Measurements from ENCODE around the gene HARBI1.

DNA sequence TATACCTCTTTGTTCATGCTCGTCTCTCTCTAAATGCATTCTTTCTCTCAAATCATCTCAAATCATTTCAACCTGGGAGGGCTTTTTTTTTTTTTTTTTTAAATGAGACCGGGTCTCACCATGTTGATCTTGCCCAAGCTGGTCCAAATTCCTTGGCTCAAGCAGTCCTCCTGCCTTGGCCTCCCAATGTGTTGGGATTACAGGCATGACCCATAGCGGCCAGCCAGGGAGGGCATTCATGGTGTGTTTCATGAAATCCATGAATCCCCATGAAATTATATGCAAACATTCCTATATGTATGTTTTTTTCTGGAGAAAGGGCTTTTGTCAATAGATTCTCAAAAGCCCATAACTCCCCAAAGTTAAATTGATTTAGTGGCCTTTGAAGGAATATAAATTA, 26.5 kb upstream of the HARBI1 start:
- no peak for TF ChIP-seq EP300 (IDR thresholded peaks at IDR 0.05; ENCODE audit: borderline replicate concordance in 1 of 2, low read depth in 1 of 2, low read length in 1 of 2)
- TF ChIP-seq, protein P1, sequence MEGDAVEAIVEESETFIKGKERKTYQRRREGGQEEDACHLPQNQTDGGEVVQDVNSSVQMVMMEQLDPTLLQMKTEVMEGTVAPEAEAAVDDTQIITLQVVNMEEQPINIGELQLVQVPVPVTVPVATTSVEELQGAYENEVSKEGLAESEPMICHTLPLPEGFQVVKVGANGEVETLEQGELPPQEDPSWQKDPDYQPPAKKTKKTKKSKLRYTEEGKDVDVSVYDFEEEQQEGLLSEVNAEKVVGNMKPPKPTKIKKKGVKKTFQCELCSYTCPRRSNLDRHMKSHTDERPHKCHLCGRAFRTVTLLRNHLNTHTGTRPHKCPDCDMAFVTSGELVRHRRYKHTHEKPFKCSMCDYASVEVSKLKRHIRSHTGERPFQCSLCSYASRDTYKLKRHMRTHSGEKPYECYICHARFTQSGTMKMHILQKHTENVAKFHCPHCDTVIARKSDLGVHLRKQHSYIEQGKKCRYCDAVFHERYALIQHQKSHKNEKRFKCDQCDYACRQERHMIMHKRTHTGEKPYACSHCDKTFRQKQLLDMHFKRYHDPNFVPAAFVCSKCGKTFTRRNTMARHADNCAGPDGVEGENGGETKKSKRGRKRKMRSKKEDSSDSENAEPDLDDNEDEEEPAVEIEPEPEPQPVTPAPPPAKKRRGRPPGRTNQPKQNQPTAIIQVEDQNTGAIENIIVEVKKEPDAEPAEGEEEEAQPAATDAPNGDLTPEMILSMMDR (IDR thresholded peaks at IDR 0.05) = no peak
- no peak for TF ChIP-seq EZH2phosphoT487 (IDR thresholded peaks at IDR 0.05; ENCODE audit: borderline replicate concordance, low read depth)
- TF ChIP-seq MXI1 (IDR thresholded peaks at IDR 0.05; ENCODE audit: low read depth, low read length) = no peak
- TF ChIP-seq POLR2AphosphoS5 (IDR thresholded peaks at IDR 0.05; ENCODE audit: low read depth, low read length) = no peak
- no peak for TF ChIP-seq GABPA (IDR thresholded peaks at IDR 0.05; ENCODE audit: low read depth)
- TF ChIP-seq TAF1 (IDR thresholded peaks at IDR 0.05; ENCODE audit: borderline replicate concordance, low read depth, low read length) = no peak
- TF ChIP-seq YY1 (IDR thresholded peaks at IDR 0.05; ENCODE audit: low read depth) = no peak
- TF ChIP-seq TCF12 (IDR thresholded peaks at IDR 0.05) = no peak

Data from SK-N-SH (cell line).